SKM-1 treated with dmso at 0.1 percent for 144 hours (cell line): Measurements from ENCODE around the gene HLA-F.

ENCODE experiments used
- DNase-seq: peaks from one replicate; lab custom pipeline; 2025; ENCODE audit not compliant: unreplicated experiment; lab: John Stamatoyannopoulos, UW

Gene HLA-F

DNA sequence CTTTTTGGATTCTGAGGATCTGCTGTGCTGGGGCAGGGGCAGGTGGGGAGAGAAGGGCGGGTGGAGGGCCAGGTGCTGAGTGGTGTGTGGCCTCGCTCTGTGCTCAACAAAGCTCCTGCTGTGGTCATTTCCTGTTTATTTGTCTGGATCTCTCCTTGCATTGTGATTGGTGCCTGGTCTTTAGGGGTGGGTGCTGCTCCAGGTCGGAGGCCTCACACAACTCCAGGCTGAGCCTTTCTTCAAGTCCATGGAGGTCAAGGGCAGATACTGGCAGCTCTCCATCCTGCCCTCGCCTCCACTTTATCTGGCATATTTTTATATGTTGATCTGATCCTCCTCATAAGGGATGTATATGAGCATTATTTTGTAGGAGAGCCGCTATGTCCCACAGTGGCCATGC is 36.2 kb downstream of the HLA-F start:
- DNase-seq, result no peak

DNA sequence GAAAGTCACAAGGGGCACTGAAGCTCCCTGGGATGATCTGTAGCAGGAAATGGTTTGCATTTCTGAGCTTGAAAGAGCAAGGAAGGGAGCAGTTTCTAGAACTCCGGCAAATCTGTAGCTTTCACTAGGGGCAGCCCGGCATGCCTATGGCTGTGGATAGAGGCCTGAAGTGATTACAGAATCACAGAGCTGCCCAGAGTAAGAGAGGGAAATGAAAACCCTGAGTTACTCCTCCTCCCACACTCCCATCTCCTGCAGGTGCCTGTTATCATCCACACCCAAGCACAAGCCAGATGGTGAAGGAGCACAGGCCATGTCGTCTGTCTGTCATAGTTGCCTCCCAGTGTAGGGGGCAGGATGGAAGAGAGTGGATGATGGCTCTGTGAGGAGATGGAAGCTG is 37.1 kb downstream of the HLA-F start:
- no peak for DNase-seq

DNA sequence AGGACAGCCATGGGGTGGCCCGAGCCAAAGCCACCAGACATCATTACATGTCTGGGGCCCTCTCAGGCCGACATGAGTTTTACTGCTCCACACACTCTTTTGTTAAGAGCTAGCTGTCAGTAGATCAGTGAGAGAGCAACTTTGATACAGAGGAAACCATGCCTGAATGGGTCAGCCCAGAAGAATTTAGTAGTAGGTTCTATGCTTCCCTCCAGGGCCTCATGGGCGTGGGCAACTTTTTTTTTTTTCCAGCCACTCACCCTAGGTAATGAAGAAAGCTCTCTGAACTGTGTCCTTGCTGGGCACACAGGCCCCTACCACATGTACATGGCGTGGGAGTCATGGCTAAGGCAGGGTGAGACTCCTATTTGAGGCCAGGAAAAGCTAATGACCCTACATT is 38.8 kb downstream of the HLA-F start:
- no peak for DNase-seq

DNA sequence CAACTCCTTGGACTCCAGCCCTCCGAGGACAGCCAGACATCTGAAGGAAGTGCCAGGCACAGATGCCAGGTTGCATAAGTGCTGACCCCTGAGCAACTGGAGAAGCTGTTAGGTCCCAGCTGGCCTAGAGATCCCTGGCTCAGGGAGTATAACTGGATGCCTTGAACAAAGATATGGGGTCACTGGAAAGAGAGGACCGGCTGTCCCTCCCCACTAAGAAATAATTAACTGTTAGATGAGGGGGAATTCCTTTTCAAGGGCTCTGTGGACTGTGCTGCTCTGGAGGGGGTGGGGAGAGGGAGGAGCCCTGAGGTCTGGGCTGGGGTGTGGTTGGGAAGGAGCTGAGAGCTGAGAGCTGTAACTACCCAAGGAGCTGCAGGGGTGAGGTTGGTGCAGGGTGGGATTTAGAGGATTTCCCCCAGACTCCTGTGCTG is 39.6 kb downstream of the HLA-F start:
- no peak for DNase-seq

DNA sequence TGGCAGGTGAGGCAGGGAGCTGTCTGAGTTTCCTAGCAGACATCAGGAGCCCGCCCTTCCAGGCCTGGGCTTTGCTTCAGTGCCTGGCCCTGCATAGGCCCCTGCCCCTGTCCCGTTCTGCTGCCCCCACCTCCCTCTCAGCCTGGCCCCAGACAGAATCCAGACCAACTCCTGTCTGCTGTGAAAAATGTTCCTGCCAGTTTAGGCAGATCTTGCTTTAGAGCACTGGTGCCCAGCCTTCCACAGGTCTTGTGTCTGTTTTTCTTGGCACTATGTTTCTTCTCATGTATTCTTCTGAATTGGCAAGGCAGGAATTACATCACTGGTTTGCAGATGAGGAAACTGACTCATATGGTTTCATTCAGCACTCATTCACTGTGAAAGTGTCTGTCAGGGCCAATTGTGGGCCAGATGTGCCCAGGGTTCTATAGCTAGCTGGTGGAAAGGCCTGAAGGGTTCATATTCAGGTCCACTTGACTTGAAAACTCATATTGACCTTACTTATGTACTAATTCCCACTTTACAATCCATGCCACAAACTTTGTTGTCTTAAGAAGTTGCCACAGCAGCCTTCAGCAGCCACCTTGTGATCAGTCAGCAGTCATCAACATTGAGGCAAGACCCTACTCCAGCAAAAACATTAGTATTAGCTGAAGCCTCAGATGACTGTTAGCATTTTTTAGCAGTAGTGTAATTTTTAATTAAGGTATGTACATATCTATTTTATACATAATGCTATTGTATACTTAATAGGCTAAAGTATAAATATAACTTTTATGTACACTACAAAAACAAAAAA is 40.5 kb downstream of the HLA-F start:
- DNase-seq, result peak; percentile 16

DNA sequence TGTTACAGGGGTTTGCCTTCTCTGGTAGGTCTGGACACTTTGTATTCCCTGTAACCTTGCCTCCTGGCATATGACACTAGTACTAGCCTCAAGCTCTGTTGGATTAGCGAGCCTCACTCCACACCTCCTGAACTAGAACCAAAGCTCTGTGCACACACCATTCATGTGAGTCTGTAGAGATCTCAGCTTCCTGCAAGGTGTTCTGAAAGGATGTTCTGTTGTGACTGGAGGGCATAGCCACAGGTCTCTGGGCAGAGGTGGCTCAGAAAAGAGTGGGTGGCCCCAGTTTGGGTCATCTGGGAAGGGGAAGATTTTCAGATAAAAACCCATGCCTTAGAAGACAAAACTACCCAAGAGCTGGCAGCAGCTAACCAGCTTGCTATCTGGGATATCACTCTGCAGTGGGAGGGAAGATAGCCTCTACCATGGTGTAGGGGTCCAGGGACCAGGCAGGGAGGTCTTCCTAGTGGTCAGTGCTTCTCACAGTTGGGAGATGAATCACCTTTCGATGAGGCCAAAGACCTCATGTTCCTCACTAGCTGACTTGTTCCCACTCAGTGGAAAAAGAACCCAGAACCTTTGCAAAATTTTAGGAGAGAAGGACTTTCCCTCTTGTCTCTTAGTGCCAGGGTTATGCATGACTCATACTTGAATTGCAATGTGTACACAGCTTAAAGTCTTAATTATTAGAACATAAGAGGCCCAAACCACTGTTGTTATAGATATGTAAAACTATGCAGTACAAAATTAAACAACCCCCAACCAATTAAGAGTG is 41.4 kb downstream of the HLA-F start:
- DNase-seq, result no peak

DNA sequence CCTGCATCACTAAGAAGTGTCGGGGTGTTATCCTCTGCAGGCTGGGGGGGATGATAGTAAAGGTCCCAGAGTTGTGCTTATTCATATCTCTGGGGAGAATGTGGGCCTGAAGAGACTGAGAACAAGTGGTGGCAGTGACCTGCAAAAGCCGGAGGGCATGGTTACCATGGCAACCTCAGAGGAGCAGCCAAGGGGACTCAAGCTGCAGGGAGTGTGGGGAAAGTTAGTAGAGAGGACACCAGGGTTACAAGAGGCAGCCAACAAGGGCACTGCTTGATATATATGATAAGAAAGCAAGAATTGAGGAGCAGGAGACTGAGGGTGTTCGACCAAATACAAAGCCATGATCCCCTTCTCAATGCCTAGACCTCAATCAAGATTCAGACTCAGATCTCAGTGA is 46.1 kb downstream of the HLA-F start:
- DNase-seq, result no peak

DNA sequence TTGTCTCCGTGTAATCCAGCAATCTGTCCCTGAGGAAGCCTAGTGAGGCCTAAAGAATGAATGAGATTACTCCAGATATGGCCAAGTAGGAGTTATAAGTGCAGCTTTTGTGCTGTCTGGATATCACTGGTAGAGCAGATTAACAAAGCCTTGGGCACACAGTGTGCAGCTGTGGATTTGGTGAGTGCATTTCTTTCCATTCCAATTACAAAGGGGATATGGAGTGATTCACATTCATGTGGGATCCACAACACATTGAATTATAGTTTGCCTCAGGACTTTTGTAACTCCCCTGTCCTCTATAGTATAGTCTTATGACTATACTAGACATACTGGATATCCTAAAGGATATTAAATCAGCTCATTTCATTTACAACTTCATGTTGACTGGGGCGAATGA is 47.1 kb downstream of the HLA-F start:
- DNase-seq, result no peak

DNA sequence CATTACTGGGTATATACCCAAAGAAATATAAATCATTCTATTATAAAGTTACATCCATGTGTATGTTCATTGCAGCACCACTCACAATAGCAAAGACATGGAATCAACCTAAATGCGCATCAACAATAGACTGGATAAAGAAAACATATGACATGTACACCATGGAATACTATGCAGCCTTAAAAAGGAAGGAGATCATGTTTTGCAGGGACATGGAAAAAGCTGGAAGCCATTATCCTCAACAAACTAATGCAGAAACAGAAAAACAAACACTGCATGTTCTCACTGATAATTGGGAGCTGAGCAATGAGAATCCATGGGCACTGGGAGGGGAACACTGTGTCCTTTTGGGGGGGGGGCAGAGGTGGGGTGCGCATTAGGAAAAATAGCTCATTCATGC is 53.5 kb downstream of the HLA-F start:
- DNase-seq, result no peak
